ENCODE measurements around the gene PAQR8. TPM values are rescaled to one million over a fixed set of nuclear protein-coding genes. Genes with fewer than 3 reads are reported as not detected.

The PAQR8 gene
- total RNA-seq, 4 donors from 2014 or later = 9.1 to 300 (median 210) TPM

DNA sequence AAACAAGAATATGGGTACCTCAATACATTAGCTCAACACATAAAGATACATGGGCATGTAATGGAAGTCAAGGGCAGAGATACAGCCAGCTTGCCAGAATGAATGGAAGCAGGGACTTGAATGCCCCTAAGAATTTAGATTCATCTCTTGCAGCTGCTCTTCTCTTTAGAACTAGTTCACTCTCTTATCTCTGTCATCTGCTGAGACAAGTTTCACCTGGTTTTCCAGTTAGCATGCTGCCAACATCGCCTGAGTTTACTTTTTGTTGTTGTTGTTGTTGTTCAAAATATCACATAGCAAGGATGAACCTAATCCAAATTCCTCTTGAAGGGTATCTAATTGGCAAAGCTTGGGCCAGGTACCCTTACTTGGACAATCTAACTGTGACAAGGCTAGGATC is 14.1 kb upstream of the PAQR8 start:
- no peak overlapping the region for H3K27ac ChIP-seq
- H3K4me1 ChIP-seq = peaks cover 0 to 6% (median 2%) of the 10 kb centered on the region in 4 donors
- no peaks in the 10 kb centered on the region for H3K36me3 ChIP-seq
- DNase-seq = no peak
- no peaks in the 10 kb centered on the region for H3K27me3 ChIP-seq
- TF ChIP-seq POLR2A (IDR thresholded peaks at IDR 0.05) = no peak
- TF ChIP-seq, protein P1, sequence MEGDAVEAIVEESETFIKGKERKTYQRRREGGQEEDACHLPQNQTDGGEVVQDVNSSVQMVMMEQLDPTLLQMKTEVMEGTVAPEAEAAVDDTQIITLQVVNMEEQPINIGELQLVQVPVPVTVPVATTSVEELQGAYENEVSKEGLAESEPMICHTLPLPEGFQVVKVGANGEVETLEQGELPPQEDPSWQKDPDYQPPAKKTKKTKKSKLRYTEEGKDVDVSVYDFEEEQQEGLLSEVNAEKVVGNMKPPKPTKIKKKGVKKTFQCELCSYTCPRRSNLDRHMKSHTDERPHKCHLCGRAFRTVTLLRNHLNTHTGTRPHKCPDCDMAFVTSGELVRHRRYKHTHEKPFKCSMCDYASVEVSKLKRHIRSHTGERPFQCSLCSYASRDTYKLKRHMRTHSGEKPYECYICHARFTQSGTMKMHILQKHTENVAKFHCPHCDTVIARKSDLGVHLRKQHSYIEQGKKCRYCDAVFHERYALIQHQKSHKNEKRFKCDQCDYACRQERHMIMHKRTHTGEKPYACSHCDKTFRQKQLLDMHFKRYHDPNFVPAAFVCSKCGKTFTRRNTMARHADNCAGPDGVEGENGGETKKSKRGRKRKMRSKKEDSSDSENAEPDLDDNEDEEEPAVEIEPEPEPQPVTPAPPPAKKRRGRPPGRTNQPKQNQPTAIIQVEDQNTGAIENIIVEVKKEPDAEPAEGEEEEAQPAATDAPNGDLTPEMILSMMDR (IDR thresholded peaks at IDR 0.05) = no peak
- H3K4me3 ChIP-seq = no peak overlapping the region
- H3K9me3 ChIP-seq = no peaks in the 10 kb centered on the region

DNA sequence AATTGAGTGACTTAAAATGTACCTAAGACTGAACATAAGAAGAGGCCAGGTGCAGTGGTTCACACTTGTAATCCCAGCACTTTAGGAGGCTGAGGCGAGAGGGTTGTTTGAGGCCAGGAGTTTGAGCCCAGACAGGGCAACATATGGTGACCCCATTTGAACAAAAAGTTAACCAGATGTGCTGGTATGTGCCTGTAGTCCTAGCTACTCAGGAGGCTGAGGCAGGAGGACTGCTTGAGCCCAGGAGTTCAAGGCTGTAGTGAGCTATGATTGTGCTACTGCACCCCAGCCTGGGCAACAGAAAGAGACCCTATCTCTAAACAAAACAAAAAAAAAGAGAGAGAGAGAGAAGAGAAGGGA is 10.1 kb upstream of the PAQR8 start:
- no peak overlapping the region for H3K27ac ChIP-seq
- H3K4me3 ChIP-seq = no peak overlapping the region
- H3K4me1 ChIP-seq = peaks cover 0 to 9% (median 4%) of the 10 kb centered on the region in 4 donors
- no peaks in the 10 kb centered on the region for H3K27me3 ChIP-seq
- H3K9me3 ChIP-seq = no peaks in the 10 kb centered on the region
- no peak for DNase-seq
- H3K36me3 ChIP-seq = no peaks in the 10 kb centered on the region
- no peak for TF ChIP-seq POLR2A (IDR thresholded peaks at IDR 0.05)
- TF ChIP-seq, protein P1 (IDR thresholded peaks at IDR 0.05) = no peak

DNA sequence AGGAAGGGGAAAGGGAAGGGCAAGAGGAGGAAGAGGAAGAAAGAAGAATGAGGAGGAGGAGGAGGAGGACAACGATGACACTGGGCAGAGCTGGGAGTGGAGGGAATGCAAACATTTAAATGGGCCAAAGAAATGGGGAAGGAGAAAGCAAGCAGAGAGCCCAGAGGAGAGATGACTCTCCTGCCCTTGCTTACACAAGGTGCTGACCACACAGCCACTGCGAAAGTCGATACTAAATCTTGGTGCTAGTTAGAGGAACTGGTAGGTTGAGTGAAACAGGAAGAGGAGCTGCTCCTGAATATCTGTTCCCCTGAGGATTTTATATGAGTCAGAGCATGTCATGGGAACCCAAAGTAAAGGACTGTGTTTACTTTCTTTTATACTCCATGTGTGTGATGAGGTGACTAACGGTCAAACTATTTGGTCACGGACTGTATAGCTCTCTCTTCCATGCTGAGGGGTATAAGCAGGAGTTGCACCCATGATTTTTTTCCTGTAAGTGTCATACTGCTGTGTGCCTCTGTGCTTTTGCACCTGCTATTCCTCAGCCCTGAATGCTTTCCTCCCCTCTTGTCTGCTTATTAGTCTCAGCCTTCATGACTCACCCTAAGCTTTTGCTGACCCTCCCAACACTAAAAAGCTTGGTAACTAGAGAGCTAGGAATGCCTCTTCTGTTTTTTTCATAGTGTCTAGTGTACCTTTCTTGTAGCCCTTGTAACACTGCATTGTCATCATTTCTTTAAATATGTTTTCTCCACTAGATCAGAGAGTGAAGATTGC is 9.5 kb upstream of the PAQR8 start:
- peak in 1 of 3 donors; percentile 33 for DNase-seq
- TF ChIP-seq, protein P1 (IDR thresholded peaks at IDR 0.05) = peak in 1 of 6 experiments; percentile 26
- TF ChIP-seq POLR2A (IDR thresholded peaks at IDR 0.05) = no peak
- Histone ChIP-seq H3K27ac (peak overlapping the region in 3 of 4 donors; percentile 8 to 38 (median 18)), H3K27me3 (no peaks in the 10 kb centered on the region), H3K9me3 (no peaks in the 10 kb centered on the region), H3K4me1 (peaks cover 0 to 9% (median 4%) of the 10 kb centered on the region in 4 donors), H3K36me3 (no peaks in the 10 kb centered on the region), H3K4me3 (no peak overlapping the region)

DNA sequence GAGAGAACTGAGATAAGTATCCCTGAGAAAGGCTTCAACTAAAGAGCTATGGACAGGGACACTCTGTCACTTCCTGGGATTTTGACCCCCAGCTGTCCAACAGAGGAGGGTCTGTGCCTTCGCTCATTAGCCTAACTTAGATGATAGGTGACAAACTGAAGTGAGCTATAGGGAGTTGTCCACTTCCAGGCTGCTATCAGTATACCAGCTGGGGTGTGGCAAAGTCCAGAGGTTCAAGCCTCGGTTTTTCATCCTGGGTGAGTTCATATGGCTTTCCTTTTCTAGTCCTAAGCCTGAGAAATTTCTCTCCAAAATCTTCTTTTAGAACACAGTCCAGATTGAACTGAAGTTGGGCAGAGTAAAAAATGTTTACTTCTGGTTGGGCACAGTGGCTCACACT is 5.9 kb upstream of the PAQR8 start:
- H3K4me3 ChIP-seq = no peak overlapping the region
- peak overlapping the region in 3 of 4 donors; percentile 30 to 57 (median 56) for H3K27ac ChIP-seq
- peaks cover 0 to 19% (median 5%) of the 10 kb centered on the region in 4 donors for H3K4me1 ChIP-seq
- TF ChIP-seq, protein P1 (IDR thresholded peaks at IDR 0.05) = no peak
- no peak for TF ChIP-seq POLR2A (IDR thresholded peaks at IDR 0.05)
- H3K36me3 ChIP-seq = no peaks in the 10 kb centered on the region
- no peaks in the 10 kb centered on the region for H3K9me3 ChIP-seq
- peak in 2 of 3 donors; percentile 56 to 79 for DNase-seq
- no peaks in the 10 kb centered on the region for H3K27me3 ChIP-seq

DNA sequence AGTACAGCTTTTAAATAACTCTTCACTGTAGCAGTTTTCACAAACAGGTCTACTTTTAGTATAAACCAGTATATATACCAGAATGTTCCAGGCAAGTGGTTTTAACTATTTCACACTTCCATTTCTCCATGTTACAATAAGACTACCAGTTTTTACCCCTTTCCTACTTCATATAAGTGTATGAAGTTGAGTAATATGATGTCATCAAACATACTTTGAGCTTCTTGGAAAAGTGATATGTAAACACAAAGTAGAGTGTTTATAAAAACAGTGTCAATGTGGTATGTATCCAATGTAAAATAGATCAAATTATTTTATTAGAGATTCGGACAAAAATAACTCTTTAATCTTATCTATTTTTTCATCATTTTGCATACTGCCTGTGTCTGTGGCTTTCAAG is 2.5 kb upstream of the PAQR8 start:
- Histone ChIP-seq H3K9me3 (no peaks in the 10 kb centered on the region), H3K4me3 (no peak overlapping the region), H3K27ac (peak overlapping the region in 1 of 4 donors; percentile 90), H3K36me3 (no peaks in the 10 kb centered on the region), H3K27me3 (no peaks in the 10 kb centered on the region), H3K4me1 (peaks cover 0 to 19% (median 2%) of the 10 kb centered on the region in 4 donors)
- no peak for DNase-seq
- TF ChIP-seq, protein P1 (IDR thresholded peaks at IDR 0.05) = no peak

All from Peyer's patch (tissue), 4 donors.